Peyer's patch (tissue), 4 donors: ENCODE data around the gene ZNG1C.
"Not testable (repeated sequence)": the region's sequence is repeated elsewhere in the genome, so short reads cannot be mapped to it uniquely, and the experiment has no call there.

Experiments used
- CTCF ChIP-seq, 6 experiments: fragments of 450-650 bp in 4 of 6; fragments of 200-600 bp in 2 of 6; sonication (generic) in 1 of 6; IDR thresholded peaks; one replicate each; pipeline ENCODE4 v1.5.1; 2017 to 2019; ENCODE audit warnings: antibody characterized with exemption in 6 of 6, mild to moderate bottlenecking in 3 of 6, moderate library complexity in 1 of 6
- POLR2A ChIP-seq, 2 donors: fragments of 450-650 bp; IDR thresholded peaks; one replicate each; pipeline ENCODE4 v1.5.1; 2017; ENCODE audit warnings: antibody characterized with exemption in 2 of 2, mild to moderate bottlenecking in 2 of 2, moderate library complexity in 2 of 2

- not testable (repeated sequence) for TF ChIP-seq CTCF, POLR2A (IDR thresholded peaks at IDR 0.05)
Measured at GRCh38 chr9:68324518-68324917, 82.7 kb downstream of the ZNG1C start.
